ENCODE results near the gene RAB25.

Gene RAB25

GRCh38 chr1:156099282-156099681 lies 38.3 kb downstream of the RAB25 start:
- no peak overlapping the region for H3K4me3 ChIP-seq (ENCODE audit: control insufficient read depth, low read depth, low read length)
- TF ChIP-seq, protein P1, sequence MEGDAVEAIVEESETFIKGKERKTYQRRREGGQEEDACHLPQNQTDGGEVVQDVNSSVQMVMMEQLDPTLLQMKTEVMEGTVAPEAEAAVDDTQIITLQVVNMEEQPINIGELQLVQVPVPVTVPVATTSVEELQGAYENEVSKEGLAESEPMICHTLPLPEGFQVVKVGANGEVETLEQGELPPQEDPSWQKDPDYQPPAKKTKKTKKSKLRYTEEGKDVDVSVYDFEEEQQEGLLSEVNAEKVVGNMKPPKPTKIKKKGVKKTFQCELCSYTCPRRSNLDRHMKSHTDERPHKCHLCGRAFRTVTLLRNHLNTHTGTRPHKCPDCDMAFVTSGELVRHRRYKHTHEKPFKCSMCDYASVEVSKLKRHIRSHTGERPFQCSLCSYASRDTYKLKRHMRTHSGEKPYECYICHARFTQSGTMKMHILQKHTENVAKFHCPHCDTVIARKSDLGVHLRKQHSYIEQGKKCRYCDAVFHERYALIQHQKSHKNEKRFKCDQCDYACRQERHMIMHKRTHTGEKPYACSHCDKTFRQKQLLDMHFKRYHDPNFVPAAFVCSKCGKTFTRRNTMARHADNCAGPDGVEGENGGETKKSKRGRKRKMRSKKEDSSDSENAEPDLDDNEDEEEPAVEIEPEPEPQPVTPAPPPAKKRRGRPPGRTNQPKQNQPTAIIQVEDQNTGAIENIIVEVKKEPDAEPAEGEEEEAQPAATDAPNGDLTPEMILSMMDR (conservative IDR thresholded peaks at IDR 0.05; ENCODE audit: control insufficient read depth, insufficient read depth, low read depth, low read length), result no peak

GRCh38 chr1:156100205-156100995 lies 39.4 kb downstream of the RAB25 start:
- no peak for DNase-seq (ENCODE audit: low read depth)
- H3K4me3 ChIP-seq (ENCODE audit: control insufficient read depth, low read depth, low read length), result no peak overlapping the region
- TF ChIP-seq, protein P1 (conservative IDR thresholded peaks at IDR 0.05; ENCODE audit: control insufficient read depth, insufficient read depth, low read depth, low read length), result no peak

More at GRCh38 chr1:156099282-156099681, 38.3 kb downstream of the RAB25 start:
- no peak for DNase-seq (ENCODE audit: low read depth)

DNA sequence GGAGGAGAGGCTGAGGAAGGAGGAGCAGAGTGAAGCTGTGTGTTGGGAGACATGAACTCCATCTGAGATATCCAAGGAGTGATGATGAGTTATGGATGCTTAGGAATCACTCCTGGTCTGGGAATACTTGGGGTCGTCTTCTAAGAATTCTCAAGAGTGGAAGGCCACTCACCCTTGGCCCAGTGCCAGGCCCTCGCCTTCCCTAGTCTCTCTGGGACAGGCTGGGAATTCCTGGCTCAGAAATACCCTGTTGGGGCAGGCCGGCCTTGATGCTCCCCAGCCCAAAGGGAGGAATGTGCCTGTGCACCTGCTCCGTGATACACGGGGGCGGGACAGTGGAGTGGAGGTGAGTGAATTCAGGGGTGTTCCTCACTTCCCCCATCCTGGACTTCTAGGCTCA lies 40.9 kb downstream of the RAB25 start:
- no peak for DNase-seq (ENCODE audit: low read depth)
- TF ChIP-seq, protein P1 (conservative IDR thresholded peaks at IDR 0.05; ENCODE audit: control insufficient read depth, insufficient read depth, low read depth, low read length), result no peak
- H3K4me3 ChIP-seq (ENCODE audit: control insufficient read depth, low read depth, low read length), result no peak overlapping the region

GRCh38 chr1:156102633-156103511 lies 41.9 kb downstream of the RAB25 start:
- TF ChIP-seq, protein P1 (conservative IDR thresholded peaks at IDR 0.05; ENCODE audit: control insufficient read depth, insufficient read depth, low read depth, low read length), result no peak
- DNase-seq (ENCODE audit: low read depth), result peak; percentile 82
- H3K4me3 ChIP-seq (ENCODE audit: control insufficient read depth, low read depth, low read length), result no peak overlapping the region

DNA sequence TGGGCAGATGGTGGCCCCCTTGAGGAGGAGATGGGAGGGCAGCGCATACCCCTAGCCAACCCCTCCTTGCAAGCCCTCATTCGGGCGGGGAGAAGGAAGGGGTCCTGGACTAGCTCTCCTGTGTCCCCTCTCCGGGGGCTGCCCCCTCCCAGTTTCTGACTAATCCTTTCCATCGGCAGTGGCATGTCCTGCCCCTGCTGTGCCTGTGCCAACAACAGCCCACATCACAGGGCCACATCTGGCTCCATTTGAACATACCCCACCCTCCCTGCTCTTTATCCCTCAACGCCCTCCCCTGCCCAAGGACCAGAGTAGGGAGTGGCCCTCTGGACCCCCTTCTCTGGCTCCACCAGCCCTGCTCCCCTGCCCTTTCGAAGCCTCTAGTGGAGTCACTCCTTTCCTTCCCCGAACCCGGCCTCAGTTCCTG lies 42.6 kb downstream of the RAB25 start:
- peak; percentile 80 for DNase-seq (ENCODE audit: low read depth)
- TF ChIP-seq, protein P1 (conservative IDR thresholded peaks at IDR 0.05; ENCODE audit: control insufficient read depth, insufficient read depth, low read depth, low read length), result no peak
- no peak overlapping the region for H3K4me3 ChIP-seq (ENCODE audit: control insufficient read depth, low read depth, low read length)

DNA sequence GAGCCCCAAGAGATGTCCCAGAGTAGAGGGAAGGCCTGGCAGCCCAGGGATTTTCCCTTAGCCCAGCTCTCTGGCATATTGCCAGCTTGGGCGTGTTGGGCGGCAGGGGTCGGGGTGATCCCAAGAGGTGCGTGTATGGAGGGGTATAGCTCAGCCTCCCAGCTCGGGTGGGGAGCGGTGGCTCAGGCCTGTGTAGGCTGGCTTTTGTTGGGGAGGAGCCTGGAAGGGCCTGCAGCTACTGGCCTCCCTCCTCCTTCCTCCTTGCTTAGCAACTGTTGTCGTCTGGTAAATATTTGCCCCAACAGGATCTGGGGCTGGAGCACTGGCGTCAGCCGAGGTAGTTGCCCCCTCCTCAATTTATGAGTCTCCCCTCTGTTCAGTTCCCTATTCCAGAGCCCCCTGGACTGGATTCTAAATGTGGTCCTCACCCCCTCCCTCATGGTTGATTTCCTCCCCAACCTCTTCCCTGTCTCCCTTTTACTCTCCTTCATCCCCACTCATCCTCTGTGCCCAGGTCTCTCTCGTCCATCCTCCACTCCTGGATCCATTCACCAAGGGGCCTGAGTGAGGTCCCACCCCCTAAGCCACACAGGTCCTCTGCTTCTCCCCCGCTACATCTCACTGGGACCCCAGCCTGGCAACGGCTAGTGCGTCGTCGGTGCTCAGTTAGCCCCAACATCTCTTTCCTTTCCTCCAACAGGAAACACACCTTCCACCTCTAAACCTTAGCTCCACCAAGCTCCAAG lies 43.3 kb downstream of the RAB25 start:
- no peak overlapping the region for H3K4me3 ChIP-seq (ENCODE audit: control insufficient read depth, low read depth, low read length)
- TF ChIP-seq, protein P1 (conservative IDR thresholded peaks at IDR 0.05; ENCODE audit: control insufficient read depth, insufficient read depth, low read depth, low read length), result no peak
- DNase-seq (ENCODE audit: low read depth), result peak; percentile 88
